ENCODE results near the gene LRRC49. TPM values are rescaled to one million over a fixed set of nuclear protein-coding genes. Genes with fewer than 3 reads are reported as not detected.

The LRRC49 gene
- polyA plus RNA-seq, 1 donor (not counting 4 experiments of a cell fraction or from before 2014, with no cell fraction given): 9.9 TPM

DNA sequence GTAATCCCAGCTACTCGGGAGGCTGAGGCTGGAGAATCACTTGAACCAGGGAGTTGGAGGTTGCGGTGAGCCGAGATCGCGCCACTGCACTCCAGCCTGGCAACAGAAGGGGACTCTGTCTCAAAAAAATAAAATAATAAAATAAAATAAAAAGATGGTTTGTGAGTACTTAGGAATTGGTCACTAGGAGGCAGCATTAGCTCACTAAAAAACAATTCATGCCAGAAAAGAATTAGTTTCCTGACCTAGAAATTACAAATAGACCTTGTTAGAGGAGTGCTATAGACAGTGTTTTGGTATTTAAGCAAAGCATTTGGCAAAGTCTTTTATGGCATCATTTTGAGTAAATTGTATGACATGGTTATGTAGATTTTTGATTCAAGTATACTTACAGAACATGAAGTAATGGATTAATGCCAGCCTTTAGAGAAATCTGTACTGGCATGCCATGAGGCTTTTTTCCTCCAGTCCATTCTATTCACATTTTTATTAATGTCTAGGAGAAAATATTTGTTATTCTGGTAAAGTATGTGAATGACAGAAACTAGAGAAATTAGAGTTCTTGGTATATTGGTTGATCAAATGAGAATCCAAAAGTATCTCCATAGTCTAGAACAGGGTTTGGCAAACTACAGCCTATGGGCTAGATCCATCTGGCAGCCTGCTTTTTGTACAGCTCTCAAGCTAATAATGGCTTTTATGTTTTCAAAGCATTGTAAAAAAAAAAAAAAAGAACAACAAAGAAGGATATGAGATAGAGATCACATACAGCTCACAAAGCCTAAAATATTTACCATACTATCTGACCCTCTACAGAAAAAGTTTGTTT lies 81.6 kb downstream of the LRRC49 start:
- no peak for DNase-seq (ENCODE audit: low read depth, low spot score)

GRCh38 chr15:70976851-70977250 lies 84.2 kb downstream of the LRRC49 start:
- peak; percentile 29 for FAIRE-seq
- Histone ChIP-seq H3K79me2 (ENCODE audit: control insufficient read depth, insufficient read depth, low read length) (no peaks in the 10 kb centered on the region), H3K9me3 (ENCODE audit: control insufficient read depth, low read depth, low read length) (no peaks in the 10 kb centered on the region), H3K9me1 (ENCODE audit: control insufficient read depth, extremely low read depth, insufficient read depth, low read length) (no peaks in the 10 kb centered on the region), H3K4me1 (ENCODE audit: control insufficient read depth, extremely low read depth, insufficient read depth, low read length) (peaks cover 8% of the 10 kb centered on the region), H3K27me3 (ENCODE audit: control insufficient read depth, extremely low read depth, insufficient read depth, low read length) (no peaks in the 10 kb centered on the region), H3K27ac (ENCODE audit: control insufficient read depth, insufficient read depth, low read length) (no peak overlapping the region), H3K9ac (ENCODE audit: control insufficient read depth, extremely low read depth, insufficient read depth, low read length) (no peak overlapping the region), H3K36me3 (ENCODE audit: control insufficient read depth in 2 of 2, extremely low read depth in 1 of 2, insufficient read depth in 2 of 2, low read length in 2 of 2) (no peaks in the 10 kb centered on the region), H3K4me2 (ENCODE audit: control insufficient read depth, extremely low read depth, insufficient read depth, low read depth, low read length) (no peak overlapping the region), H4K20me1 (ENCODE audit: control insufficient read depth, extremely low read depth, insufficient read depth, low read length) (no peaks in the 10 kb centered on the region), H2AFZ (ENCODE audit: control insufficient read depth, low read length) (no peak overlapping the region), H3K4me3 (ENCODE audit: control insufficient read depth in 2 of 3, extremely low read depth in 1 of 3, insufficient read depth in 2 of 3, low read depth in 1 of 3, low read length in 3 of 3) (no peak overlapping the region)
- TF ChIP-seq, protein P1, sequence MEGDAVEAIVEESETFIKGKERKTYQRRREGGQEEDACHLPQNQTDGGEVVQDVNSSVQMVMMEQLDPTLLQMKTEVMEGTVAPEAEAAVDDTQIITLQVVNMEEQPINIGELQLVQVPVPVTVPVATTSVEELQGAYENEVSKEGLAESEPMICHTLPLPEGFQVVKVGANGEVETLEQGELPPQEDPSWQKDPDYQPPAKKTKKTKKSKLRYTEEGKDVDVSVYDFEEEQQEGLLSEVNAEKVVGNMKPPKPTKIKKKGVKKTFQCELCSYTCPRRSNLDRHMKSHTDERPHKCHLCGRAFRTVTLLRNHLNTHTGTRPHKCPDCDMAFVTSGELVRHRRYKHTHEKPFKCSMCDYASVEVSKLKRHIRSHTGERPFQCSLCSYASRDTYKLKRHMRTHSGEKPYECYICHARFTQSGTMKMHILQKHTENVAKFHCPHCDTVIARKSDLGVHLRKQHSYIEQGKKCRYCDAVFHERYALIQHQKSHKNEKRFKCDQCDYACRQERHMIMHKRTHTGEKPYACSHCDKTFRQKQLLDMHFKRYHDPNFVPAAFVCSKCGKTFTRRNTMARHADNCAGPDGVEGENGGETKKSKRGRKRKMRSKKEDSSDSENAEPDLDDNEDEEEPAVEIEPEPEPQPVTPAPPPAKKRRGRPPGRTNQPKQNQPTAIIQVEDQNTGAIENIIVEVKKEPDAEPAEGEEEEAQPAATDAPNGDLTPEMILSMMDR (optimal IDR thresholded peaks at IDR 0.05 in 1 of 3, IDR thresholded peaks at IDR 0.05 in 1 of 3, conservative IDR thresholded peaks at IDR 0.05 in 1 of 3; ENCODE audit: extremely low read depth in 1 of 3, insufficient read depth in 2 of 3, low read length in 3 of 3): no peak
- no peak for TF ChIP-seq EZH2 (IDR thresholded peaks at IDR 0.05; ENCODE audit: low read length)
- DNase-seq (ENCODE audit: low read depth, low spot score): no peak
- dilution Hi-C loops (cut with MboI; ENCODE audit: extremely low pct_ligation_motif_present, low sequenced_read_pairs): no loop called here

More for the DNA sequence above, 81.6 kb downstream of the LRRC49 start:
- Histone ChIP-seq H3K9ac (ENCODE audit: control insufficient read depth, extremely low read depth, insufficient read depth, low read length) (no peak overlapping the region), H3K79me2 (ENCODE audit: control insufficient read depth, insufficient read depth, low read length) (no peaks in the 10 kb centered on the region), H4K20me1 (ENCODE audit: control insufficient read depth, extremely low read depth, insufficient read depth, low read length) (no peaks in the 10 kb centered on the region), H3K27ac (ENCODE audit: control insufficient read depth, insufficient read depth, low read length) (no peak overlapping the region), H3K9me3 (ENCODE audit: control insufficient read depth, low read depth, low read length) (no peaks in the 10 kb centered on the region), H3K27me3 (ENCODE audit: control insufficient read depth, extremely low read depth, insufficient read depth, low read length) (no peaks in the 10 kb centered on the region), H3K9me1 (ENCODE audit: control insufficient read depth, extremely low read depth, insufficient read depth, low read length) (no peaks in the 10 kb centered on the region), H3K36me3 (ENCODE audit: control insufficient read depth in 2 of 2, extremely low read depth in 1 of 2, insufficient read depth in 2 of 2, low read length in 2 of 2) (no peaks in the 10 kb centered on the region), H3K4me2 (ENCODE audit: control insufficient read depth, extremely low read depth, insufficient read depth, low read depth, low read length) (no peak overlapping the region), H2AFZ (ENCODE audit: control insufficient read depth, low read length) (no peak overlapping the region), H3K4me1 (ENCODE audit: control insufficient read depth, extremely low read depth, insufficient read depth, low read length) (peaks cover 8% of the 10 kb centered on the region), H3K4me3 (ENCODE audit: control insufficient read depth in 2 of 3, extremely low read depth in 1 of 3, insufficient read depth in 2 of 3, low read depth in 1 of 3, low read length in 3 of 3) (no peak overlapping the region)
- FAIRE-seq: peak; percentile 9
- dilution Hi-C loops (cut with MboI; ENCODE audit: extremely low pct_ligation_motif_present, low sequenced_read_pairs): no loop called here
- TF ChIP-seq EZH2 (IDR thresholded peaks at IDR 0.05; ENCODE audit: low read length): no peak
- TF ChIP-seq, protein P1 (optimal IDR thresholded peaks at IDR 0.05 in 1 of 3, IDR thresholded peaks at IDR 0.05 in 1 of 3, conservative IDR thresholded peaks at IDR 0.05 in 1 of 3; ENCODE audit: extremely low read depth in 1 of 3, insufficient read depth in 2 of 3, low read length in 3 of 3): peak in 2 of 3 experiments; percentile 31 to 37

All from keratinocyte (primary cell).